Endothelial cell of umbilical vein (primary cell): ENCODE data around the gene GCNT2.

ENCODE experiments used
- EZH2 ChIP-seq: IDR thresholded peaks from 2 replicates; pipeline ENCODE4 v1.6.1; 2012; ENCODE audit warnings: borderline replicate concordance, low read depth, mild to moderate bottlenecking, moderate library complexity, low read length, inconsistent platforms; ENCODE audit not compliant: severe bottlenecking
- POLR2A ChIP-seq: IDR thresholded peaks from 2 replicates; pipeline ENCODE4 v1.6.1; 2012; ENCODE audit warnings: low read depth, mild to moderate bottlenecking, control low read depth, low read length
- TF ChIP-seq, protein P1 (sequence below), 2 donors: IDR thresholded peaks; 1 replicate in 1 of 2; 2 replicates in 1 of 2; pipeline ENCODE4 v1.5.1; 2011; ENCODE audit warnings: low read length in 2 of 2, mild to moderate bottlenecking in 2 of 2, moderate library complexity in 2 of 2, control low read depth in 1 of 2, inconsistent platforms in 1 of 2, low read depth in 1 of 2; ENCODE audit not compliant: insufficient read depth in 1 of 2; ENCODE audit errors: extremely low read depth in 1 of 2
- TF ChIP-seq, protein P2 (sequence below): IDR thresholded peaks from 2 replicates; pipeline ENCODE4 v1.6.1; 2011; ENCODE audit not compliant: insufficient read depth, insufficient read length

DNA sequence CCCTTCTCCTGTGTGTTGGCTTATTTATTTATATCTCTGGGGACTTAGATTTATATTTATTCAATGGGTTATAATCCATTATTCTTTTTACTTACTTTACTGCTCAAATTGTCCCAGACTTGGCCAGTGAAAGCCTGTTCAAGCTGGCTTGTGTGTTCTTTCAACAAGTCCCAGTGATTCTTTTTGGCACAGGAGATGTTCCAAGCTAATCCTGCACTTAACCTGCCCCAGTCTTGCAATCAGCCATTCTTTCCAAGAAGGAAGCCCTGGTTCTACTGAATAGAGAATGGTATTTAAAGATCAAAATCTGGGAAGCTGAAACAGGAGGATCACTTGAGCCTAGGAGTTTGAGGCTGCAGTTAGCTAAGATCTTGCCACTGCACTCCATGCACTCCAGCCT lies 26.7 kb downstream of the GCNT2 start:
- TF ChIP-seq, protein P1, sequence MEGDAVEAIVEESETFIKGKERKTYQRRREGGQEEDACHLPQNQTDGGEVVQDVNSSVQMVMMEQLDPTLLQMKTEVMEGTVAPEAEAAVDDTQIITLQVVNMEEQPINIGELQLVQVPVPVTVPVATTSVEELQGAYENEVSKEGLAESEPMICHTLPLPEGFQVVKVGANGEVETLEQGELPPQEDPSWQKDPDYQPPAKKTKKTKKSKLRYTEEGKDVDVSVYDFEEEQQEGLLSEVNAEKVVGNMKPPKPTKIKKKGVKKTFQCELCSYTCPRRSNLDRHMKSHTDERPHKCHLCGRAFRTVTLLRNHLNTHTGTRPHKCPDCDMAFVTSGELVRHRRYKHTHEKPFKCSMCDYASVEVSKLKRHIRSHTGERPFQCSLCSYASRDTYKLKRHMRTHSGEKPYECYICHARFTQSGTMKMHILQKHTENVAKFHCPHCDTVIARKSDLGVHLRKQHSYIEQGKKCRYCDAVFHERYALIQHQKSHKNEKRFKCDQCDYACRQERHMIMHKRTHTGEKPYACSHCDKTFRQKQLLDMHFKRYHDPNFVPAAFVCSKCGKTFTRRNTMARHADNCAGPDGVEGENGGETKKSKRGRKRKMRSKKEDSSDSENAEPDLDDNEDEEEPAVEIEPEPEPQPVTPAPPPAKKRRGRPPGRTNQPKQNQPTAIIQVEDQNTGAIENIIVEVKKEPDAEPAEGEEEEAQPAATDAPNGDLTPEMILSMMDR (IDR thresholded peaks at IDR 0.05; ENCODE audit: extremely low read depth in 1 of 2, insufficient read depth in 1 of 2, low read depth in 1 of 2, low read length in 2 of 2) = no peak
- no peak for TF ChIP-seq POLR2A
- no peak for TF ChIP-seq EZH2
- TF ChIP-seq, protein P2, sequence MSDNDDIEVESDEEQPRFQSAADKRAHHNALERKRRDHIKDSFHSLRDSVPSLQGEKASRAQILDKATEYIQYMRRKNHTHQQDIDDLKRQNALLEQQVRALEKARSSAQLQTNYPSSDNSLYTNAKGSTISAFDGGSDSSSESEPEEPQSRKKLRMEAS = no peak
